Left lung (tissue), 10 donors: Measurements from ENCODE around the gene LTC4S. TPM values are rescaled to one million over a fixed set of nuclear protein-coding genes. Genes with fewer than 3 reads are reported as not detected.

Experiments used
- ATAC-seq: fragments of 200-7000 bp; cut with Tn5 transposase; one replicate; pipeline ENCODE4 v1.9.1; 2020; ENCODE audit warnings: moderate library complexity
- DNase-seq, 4 donors: peaks; one replicate each; pipeline ENCODE4 v3.0.0-alpha.2; 2013 to 2020
- H3K27ac ChIP-seq, 2 donors: fragments of 200-600 bp; sonication (generic) in 1 of 2; one replicate each; pipeline versions ENCODE4 v1.5.0 to v1.8.0; 2020 to 2021
- H3K27me3 ChIP-seq, 2 donors: fragments of 200-600 bp; sonication (generic) in 1 of 2; one replicate each; pipeline versions ENCODE4 v1.5.0 to v1.8.0; 2020 to 2021
- H3K36me3 ChIP-seq, 2 donors: fragments of 200-600 bp; sonication (generic) in 1 of 2; one replicate each; pipeline versions ENCODE4 v1.5.0 to v1.8.0; 2020 to 2021
- H3K4me1 ChIP-seq, 2 donors: fragments of 200-600 bp; one replicate each; pipeline ENCODE4 v1.8.0; 2021
- H3K4me3 ChIP-seq, 2 donors: fragments of 200-600 bp; sonication (generic) in 1 of 2; one replicate each; pipeline versions ENCODE4 v1.5.0 to v1.8.0; 2020 to 2021; ENCODE audit warnings: mild to moderate bottlenecking in 1 of 2
- H3K9me3 ChIP-seq, 2 donors: fragments of 200-600 bp; sonication (generic) in 1 of 2; one replicate each; pipeline versions ENCODE4 v1.5.0 to v1.8.0; 2020 to 2021
- CTCF ChIP-seq, 2 donors: fragments of 200-600 bp; sonication (generic) in 1 of 2; IDR thresholded peaks; one replicate each; pipeline versions ENCODE4 v1.5.0 to v1.8.0; 2021; ENCODE audit warnings: antibody characterized with exemption in 2 of 2
- intact Hi-C, 2 donors: fragments of 100-400 bp; cut with DNase I; formaldehyde crosslinking; loops; one replicate each; pipeline versions ENCODE4 v1.11.2 to v1.14.2; 2022
- polyA plus RNA-seq, 6 donors: library from polyadenylated mRNA; unstranded; fragments of 120-200 nt; gene quantifications; one replicate each; pipeline ENCODE4 v1.2.1, GENCODE V29; 2013; ENCODE audit not compliant: insufficient read length in 6 of 6
- total RNA-seq, 2 donors: library from RNA; stranded (reverse); fragmentation: NEBNext Ultra II Directional; extraction: Animal tissue kit (Norgen Biotek cat#: 25700); gene quantifications; one replicate each; pipeline ENCODE4 v1.2.1, GENCODE V29; 2021
- donor health status: DM: no; HTN: yes; CAD: no.
- donor health status: DM: no; HTN: no; CAD: no.

Gene LTC4S
- total and polyA plus RNA-seq, 8 donors, result 3.0 to 19.6 (median 5.0) TPM

GRCh38 chr5:179805070-179805528 is 11.3 kb downstream of the LTC4S start:
- intact Hi-C loops, result no loop called here
- Histone ChIP-seq H3K9me3 (no peaks in the 10 kb centered on the region), H3K4me1 (peaks cover 9 to 61% of the 10 kb centered on the region in 2 donors), H3K36me3 (peaks cover 0 to 14% of the 10 kb centered on the region in 2 donors), H3K4me3 (peak overlapping the region; percentile 84 to 94), H3K27me3 (no peaks in the 10 kb centered on the region), H3K27ac (peak overlapping the region; percentile 93 to 96)
- peak; percentile 5 for ATAC-seq
- TF ChIP-seq CTCF (IDR thresholded peaks at IDR 0.05), result no peak
- DNase-seq, result no peak

- Histone ChIP-seq H3K4me1 (peaks cover 9 to 61% of the 10 kb centered on the region in 2 donors), H3K27ac (peak overlapping the region; percentile 93 to 96), H3K4me3 (peak overlapping the region; percentile 84 to 94), H3K9me3 (no peaks in the 10 kb centered on the region), H3K36me3 (peaks cover 0 to 9% of the 10 kb centered on the region in 2 donors), H3K27me3 (no peaks in the 10 kb centered on the region)
- DNase-seq, result peak in 1 of 4 donors; percentile 56
- ATAC-seq, result peak; percentile 45
- intact Hi-C loops, result no loop called here
- no peak for TF ChIP-seq CTCF (IDR thresholded peaks at IDR 0.05)
Observed at GRCh38 chr5:179805529-179806249, 11.9 kb downstream of the LTC4S start.

DNA sequence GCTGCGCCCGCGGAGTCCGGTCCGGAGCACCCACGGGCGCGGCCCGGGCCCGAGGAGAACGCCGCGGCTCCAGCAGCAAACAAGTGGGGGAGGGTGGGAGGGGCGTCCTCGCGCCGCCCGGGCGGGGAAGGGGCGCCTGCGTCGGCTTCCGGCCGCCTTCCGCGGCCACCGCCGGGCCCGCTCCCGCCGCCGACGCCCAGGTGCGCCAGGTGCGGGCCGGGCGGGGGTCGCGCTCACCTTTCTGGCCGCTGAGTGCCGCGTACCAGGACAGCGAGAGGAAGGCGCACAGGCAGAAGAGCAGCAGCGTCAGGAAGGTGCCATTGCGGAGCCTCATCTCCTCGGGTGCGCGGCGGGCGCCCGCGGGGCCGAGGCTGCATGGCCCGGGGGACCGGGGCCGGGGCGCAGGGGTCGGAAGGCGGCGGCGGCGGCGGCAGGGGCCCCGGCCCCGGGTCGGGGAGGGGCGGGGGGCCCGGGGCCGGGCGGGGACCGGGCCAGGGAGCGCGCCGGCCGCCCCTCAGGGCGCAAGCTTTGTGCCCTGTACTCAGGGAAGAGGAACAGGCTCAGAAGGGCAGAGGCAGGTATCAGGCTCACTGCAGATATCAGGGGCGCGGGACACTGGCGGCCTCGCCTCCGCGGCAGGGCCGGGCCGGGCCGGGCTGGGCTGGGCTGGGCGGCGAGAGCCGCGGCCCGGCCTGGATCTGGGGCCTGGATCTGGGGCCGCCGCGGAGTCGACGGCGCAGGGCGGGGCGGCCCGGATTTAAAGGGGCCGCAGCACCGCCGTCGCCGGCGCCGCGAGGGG is 12.7 kb downstream of the LTC4S start, which contains the start of gene MGAT4B:
Gene MGAT4B (minus strand): TSS at position 617 of the 799 bp plus-strand sequence. CDS start 283 bp downstream, at position 334.
- Histone ChIP-seq H3K36me3 (peaks cover 0 to 1% of the 10 kb centered on the region in 2 donors), H3K4me1 (peaks cover 9 to 59% of the 10 kb centered on the region in 2 donors), H3K27me3 (no peaks in the 10 kb centered on the region), H3K9me3 (no peaks in the 10 kb centered on the region), H3K4me3 (peak within 1 kb of the TSS; percentile 84 to 94), H3K27ac (peak within 1 kb of the TSS; percentile 93 to 96)
- no peak for TF ChIP-seq CTCF (IDR thresholded peaks at IDR 0.05)
- DNase-seq (peak in 3 of 4 donors; percentile 79 to 95 (median 81)), ATAC-seq (peak; percentile 87)
- intact Hi-C loops, result no loop called here

DNA sequence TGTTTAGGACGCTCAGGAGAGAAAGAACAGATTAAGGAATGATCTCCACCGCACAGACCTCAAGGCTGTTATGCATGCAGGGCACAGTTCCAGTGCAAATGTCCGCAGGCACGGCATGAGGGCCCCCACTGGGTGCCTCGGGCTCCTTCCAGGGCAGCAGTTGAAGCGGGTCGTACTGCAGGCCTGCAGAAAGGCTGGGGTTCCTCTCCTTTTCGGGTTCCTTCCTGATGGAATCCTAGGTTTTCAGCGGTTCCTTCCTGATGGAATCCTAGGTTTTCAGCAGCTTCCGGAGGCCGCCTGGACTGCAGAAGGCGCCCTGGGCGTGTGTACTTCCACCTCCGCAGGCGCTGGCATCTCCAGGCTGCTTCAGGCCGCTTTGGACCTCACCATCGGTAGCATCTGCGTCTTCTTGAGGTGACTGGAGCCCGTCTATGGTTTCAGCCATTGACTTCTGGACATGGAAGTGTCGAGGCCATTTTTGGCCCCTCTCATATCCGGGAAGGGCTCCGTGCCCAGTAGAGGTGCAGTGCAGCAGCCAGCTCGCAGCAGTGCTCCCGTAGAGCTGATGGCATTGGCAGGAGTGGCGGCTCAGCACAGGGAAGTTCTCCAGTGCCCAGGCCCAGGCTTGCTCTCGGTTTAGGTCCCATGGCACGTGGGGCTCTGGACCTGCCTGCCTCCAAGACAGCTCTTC is 18.5 kb downstream of the LTC4S start:
- DNase-seq, result peak in 1 of 4 donors; percentile 55
- Histone ChIP-seq H3K27ac (no peak overlapping the region), H3K27me3 (no peaks in the 10 kb centered on the region), H3K9me3 (no peaks in the 10 kb centered on the region), H3K4me1 (peaks cover 0 to 25% of the 10 kb centered on the region in 2 donors), H3K36me3 (peaks cover 0 to 29% of the 10 kb centered on the region in 2 donors), H3K4me3 (no peak overlapping the region)
- TF ChIP-seq CTCF (IDR thresholded peaks at IDR 0.05), result no peak
- intact Hi-C loops, result no loop called here
- no peak for ATAC-seq
